Activated T-cell treated with anti-CD3 and anti-CD28 coated beads, Interleukin-2, amount 50 U/mL, for 72 hours (primary cell): ENCODE measurements around the gene SELENOM. TPM values are rescaled to one million over a fixed set of nuclear protein-coding genes. Genes with fewer than 3 reads are reported as not detected.
A peak's percentile ranks its signal among the peaks of the same experiment; 100 is the strongest.
"Not testable (repeated sequence)": the region's sequence is repeated elsewhere in the genome, so short reads cannot be mapped to it uniquely, and the experiment has no call there.

Experiments
- ATAC-seq, 2 donors: fragments of 150-1000 bp; cut with Tn5 transposase; replicated peaks in 1 of 2; 2 replicates each; pipeline ENCODE4 v1.10.0; 2021; ENCODE audit warnings: moderate library complexity in 2 of 2, mild to moderate bottlenecking in 1 of 2
- DNase-seq, 2 donors: peaks; one replicate each; pipeline ENCODE4 v3.0.0; 2021 to 2022; ENCODE audit warnings: mixed read lengths in 1 of 2
- H3K27ac Mint-ChIP-seq: one replicate; pipeline ENCODE4 v1.8.0; 2022; ENCODE audit warnings: mild to moderate bottlenecking, moderate library complexity, mixed read lengths
- H3K27me3 Mint-ChIP-seq: one replicate; pipeline ENCODE4 v1.8.0; 2022; ENCODE audit warnings: low read depth, mixed read lengths
- H3K36me3 Mint-ChIP-seq, 2 donors: one replicate each; pipeline ENCODE4 v1.8.0; 2022; ENCODE audit warnings: mixed read lengths in 2 of 2, mild to moderate bottlenecking in 1 of 2; ENCODE audit not compliant: insufficient read depth in 2 of 2
- H3K4me1 Mint-ChIP-seq: one replicate; pipeline ENCODE4 v1.8.0; 2022; ENCODE audit warnings: low read depth, mixed read lengths
- H3K4me3 Mint-ChIP-seq, 2 donors: one replicate each; pipeline ENCODE4 v1.8.0; 2022; ENCODE audit warnings: mild to moderate bottlenecking in 2 of 2, mixed read lengths in 2 of 2, moderate library complexity in 2 of 2
- H3K9me3 Mint-ChIP-seq, 2 donors: one replicate each; pipeline ENCODE4 v1.8.0; 2022; ENCODE audit warnings: mixed read lengths in 2 of 2
- total RNA-seq, 2 donors: library from RNA; stranded (reverse); gene quantifications; one replicate each; pipeline ENCODE4 v1.2.3, GENCODE V29; 2022

The SELENOM gene
- total RNA-seq, 2 donors from 2014 or later: 6.8 to 13.5 TPM

DNA sequence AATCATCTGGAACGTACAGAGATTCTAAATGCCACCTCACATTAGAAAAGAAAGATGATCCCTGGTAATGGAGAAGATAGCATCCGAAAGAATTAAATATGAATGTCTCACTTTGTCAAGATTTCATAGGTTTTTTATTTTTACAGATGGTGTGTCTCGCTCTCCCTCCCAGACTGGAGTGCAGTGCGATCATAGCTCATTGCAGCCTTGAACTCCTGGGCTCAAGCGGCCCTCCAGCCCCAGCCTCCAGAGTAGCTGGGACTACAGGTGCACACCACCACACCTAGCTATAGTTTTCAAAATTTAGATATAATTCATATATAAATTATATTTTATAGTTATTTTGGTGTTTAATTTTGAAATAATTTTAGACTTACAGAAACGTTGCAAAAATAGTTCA is 43.0 kb downstream of the SELENOM start:
- H3K27me3 Mint-ChIP-seq: no peaks in the 10 kb centered on the region
- no peak overlapping the region for H3K27ac Mint-ChIP-seq
- peaks cover 7% of the 10 kb centered on the region for H3K4me1 Mint-ChIP-seq
- no peaks in the 10 kb centered on the region for H3K36me3 Mint-ChIP-seq
- peaks cover 4 to 5% of the 10 kb centered on the region in 2 donors for H3K9me3 Mint-ChIP-seq
- DNase-seq (no peak), ATAC-seq (no peak)
- H3K4me3 Mint-ChIP-seq: peak overlapping the region; percentile 13 to 48

DNA sequence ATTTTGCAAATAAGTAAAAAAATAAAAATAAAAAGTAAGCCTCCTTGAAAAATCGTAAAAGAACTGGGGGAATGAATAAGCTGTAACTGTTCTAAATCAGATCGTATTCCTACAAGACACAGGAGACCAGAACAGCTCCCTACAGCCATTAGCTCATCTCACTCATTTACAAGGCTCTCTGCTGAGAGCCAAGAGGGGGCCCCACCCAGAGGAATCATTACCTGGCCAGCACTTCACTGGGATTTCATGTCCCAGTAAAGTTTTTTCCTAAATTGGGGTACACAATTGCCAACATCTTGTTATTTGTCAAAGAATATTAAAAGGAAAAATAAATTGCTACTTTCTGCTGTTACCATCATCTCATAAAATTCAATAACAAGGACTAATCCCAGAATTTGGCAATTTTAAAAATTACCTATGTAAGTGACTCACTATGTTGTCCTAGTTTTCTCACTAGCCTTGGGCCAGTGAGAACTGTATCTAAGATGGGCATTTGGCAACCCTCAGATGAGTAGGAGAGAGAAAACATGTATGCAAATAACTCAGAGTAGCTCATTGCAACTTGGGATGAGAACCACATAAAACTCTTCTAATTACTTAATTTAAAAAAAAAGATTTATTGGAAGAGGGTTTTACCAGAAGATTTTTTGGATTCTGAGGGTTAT is 44.7 kb downstream of the SELENOM start:
- Mint-ChIP-seq H3K36me3 (no peaks in the 10 kb centered on the region), H3K27me3 (no peaks in the 10 kb centered on the region), H3K27ac (no peak overlapping the region), H3K9me3 (peaks cover 4 to 5% of the 10 kb centered on the region in 2 donors), H3K4me1 (peaks cover 7% of the 10 kb centered on the region), H3K4me3 (no peak overlapping the region)
- DNase-seq (no peak), ATAC-seq (no peak)

DNA sequence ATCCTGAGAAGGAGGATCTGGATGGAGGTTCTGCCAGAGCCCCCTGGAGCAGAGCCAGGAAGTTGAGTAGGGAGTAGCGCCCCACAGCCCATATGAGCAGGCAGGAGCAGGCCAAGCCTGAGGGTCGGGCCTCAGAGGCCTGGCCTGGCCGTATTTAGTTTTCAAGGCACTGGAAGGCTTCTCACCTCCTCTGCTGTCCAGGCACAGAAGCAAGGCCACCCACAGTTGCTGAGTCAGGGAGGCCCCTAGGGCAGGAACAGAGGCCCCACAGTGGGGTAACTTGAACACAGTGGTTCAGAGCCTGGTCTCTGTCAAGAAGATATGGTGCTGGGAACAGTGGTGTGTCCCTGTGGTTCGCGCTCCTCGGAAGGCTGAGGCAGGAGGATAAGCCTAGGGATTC is 47.7 kb downstream of the SELENOM start:
- DNase-seq, ATAC-seq: not testable (repeated sequence)

DNA sequence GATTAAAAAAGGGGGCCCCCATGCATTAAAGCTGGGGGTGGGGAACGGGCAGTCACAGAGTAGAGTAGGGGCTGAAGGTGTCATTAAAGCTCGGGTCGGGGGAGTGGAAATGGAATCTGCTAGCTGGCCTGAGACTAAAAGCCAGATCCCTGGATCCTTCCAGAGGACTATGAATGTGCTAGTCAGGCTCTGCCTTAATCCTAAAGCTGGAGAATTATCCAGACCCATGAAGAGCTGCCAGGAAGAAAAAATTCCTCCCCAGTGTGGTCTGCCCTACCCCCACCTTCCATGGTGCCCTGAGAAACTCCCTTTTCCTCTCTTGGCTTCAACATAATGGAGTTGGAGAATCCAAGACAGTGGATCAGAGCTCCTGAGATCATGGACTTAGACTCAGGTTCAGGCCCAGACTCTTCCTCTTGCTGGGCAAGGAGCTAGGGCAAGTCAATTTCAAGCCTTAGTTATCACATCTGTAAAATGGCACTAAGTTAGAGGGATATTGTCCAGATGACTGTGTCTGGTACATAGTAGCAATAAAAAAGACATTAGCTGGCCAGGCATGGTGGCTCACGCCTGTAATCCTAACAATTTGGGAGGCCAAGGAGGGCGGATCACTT is 50.3 kb downstream of the SELENOM start:
- ATAC-seq (no peak), DNase-seq (no peak)
- Mint-ChIP-seq H3K27ac (no peak overlapping the region), H3K27me3 (no peaks in the 10 kb centered on the region), H3K4me3 (no peak overlapping the region), H3K4me1 (no peaks in the 10 kb centered on the region), H3K36me3 (no peaks in the 10 kb centered on the region), H3K9me3 (no peaks in the 10 kb centered on the region)

More for the DNA sequence above, 47.7 kb downstream of the SELENOM start:
- not testable (repeated sequence) for H3K27me3 Mint-ChIP-seq, H3K27ac Mint-ChIP-seq, H3K9me3 Mint-ChIP-seq, H3K4me3 Mint-ChIP-seq, H3K4me1 Mint-ChIP-seq, H3K36me3 Mint-ChIP-seq

DNA sequence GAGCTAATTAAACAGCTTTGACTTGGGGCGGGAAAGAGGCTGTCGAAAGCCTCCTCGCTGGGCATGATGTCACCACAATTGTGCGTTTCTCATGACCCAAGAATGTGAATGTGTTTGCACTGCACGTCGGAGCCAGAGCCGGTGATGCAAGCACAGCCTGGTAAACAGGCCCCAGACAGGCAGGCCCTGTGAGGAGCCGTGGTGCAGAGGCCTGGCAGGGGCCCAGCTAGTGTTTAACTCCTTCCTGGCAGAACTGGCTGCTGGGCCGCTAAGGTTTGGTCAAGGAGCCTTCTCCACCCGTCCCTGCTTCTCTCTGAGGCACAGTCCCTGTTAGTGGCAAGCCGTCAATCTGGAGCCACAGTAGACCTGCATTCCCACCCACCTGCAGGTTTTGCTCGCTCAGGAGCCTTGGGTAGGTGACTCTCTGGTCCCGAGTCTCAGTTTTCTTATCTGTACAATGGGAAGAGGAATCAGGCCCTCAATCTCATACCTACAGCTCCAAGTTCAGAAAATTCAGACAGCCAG is 51.7 kb downstream of the SELENOM start:
- no peaks in the 10 kb centered on the region for H3K36me3 Mint-ChIP-seq
- H3K4me3 Mint-ChIP-seq: no peak overlapping the region
- H3K27me3 Mint-ChIP-seq: no peaks in the 10 kb centered on the region
- H3K9me3 Mint-ChIP-seq: no peaks in the 10 kb centered on the region
- H3K4me1 Mint-ChIP-seq: no peaks in the 10 kb centered on the region
- H3K27ac Mint-ChIP-seq: no peak overlapping the region
- ATAC-seq: no peak
- no peak for DNase-seq

DNA sequence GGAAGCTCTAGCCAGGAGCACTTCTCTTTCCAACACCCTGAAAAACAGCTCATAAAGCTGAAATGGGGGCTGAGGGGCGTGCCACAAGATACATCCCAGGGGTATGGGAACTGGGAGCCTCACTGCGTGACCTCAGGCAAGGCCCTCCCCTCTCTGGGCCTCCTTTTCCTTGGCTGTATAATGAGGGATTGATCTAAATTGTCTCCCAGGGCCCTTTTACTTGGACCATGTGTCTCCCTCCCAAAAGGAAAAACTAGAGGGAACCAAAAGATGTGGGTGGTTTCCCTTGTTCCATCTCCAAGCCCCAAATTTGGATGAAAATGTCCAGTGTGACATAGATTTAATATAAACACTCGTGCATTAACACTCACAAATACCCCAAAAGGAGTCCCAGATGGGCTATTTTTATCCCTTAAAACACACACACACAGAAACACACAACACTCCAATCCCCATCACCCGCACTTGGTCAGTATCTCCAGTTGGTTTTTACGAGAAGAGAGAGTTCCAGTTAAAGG is 52.2 kb downstream of the SELENOM start:
- Mint-ChIP-seq H3K4me1 (no peaks in the 10 kb centered on the region), H3K27me3 (no peaks in the 10 kb centered on the region), H3K4me3 (no peak overlapping the region), H3K36me3 (no peaks in the 10 kb centered on the region), H3K27ac (no peak overlapping the region), H3K9me3 (no peaks in the 10 kb centered on the region)
- ATAC-seq: no peak
- no peak for DNase-seq

Other genes starting within 250 kb of the SELENOM start
- 10 to 100 TPM; 27.2 to 42.0 TPM for gene MORC2, start 138.8 kb downstream of the SELENOM start, total RNA-seq
- gene TUG1, start 138.3 kb downstream of the SELENOM start, total RNA-seq: 10 to 100 TPM; 64.2 to 86.7 TPM
- 10 to 100 TPM; 33.1 to 40.2 TPM for gene SMTN, start 26.2 kb downstream of the SELENOM start, total RNA-seq
- gene INPP5J, start 15.4 kb upstream of the SELENOM start, total RNA-seq: under 1 TPM; 0.29 to 0.37 TPM
- gene PLA2G3, start 32.9 kb upstream of the SELENOM start, total RNA-seq: not detected
- 10 to 100 TPM; 26.9 to 27.8 TPM for gene RNF185, start 52.6 kb upstream of the SELENOM start, total RNA-seq
- 10 to 100 TPM; 36.2 to 37.0 TPM for gene LIMK2, start 104.7 kb upstream of the SELENOM start, total RNA-seq
- 10 to 100 TPM; 34.1 to 39.5 TPM for gene PIK3IP1, start 184.9 kb upstream of the SELENOM start, total RNA-seq
- gene PATZ1, start 238.8 kb upstream of the SELENOM start, total RNA-seq: 10 to 100 TPM; 22.9 to 26.4 TPM